Measurements from ENCODE around the gene KIF21B. TPM values are rescaled to one million over a fixed set of nuclear protein-coding genes. Genes with fewer than 3 reads are reported as not detected.

The KIF21B gene
- total RNA-seq, 1 donor from 2014 or later, result 2.6 TPM

DNA sequence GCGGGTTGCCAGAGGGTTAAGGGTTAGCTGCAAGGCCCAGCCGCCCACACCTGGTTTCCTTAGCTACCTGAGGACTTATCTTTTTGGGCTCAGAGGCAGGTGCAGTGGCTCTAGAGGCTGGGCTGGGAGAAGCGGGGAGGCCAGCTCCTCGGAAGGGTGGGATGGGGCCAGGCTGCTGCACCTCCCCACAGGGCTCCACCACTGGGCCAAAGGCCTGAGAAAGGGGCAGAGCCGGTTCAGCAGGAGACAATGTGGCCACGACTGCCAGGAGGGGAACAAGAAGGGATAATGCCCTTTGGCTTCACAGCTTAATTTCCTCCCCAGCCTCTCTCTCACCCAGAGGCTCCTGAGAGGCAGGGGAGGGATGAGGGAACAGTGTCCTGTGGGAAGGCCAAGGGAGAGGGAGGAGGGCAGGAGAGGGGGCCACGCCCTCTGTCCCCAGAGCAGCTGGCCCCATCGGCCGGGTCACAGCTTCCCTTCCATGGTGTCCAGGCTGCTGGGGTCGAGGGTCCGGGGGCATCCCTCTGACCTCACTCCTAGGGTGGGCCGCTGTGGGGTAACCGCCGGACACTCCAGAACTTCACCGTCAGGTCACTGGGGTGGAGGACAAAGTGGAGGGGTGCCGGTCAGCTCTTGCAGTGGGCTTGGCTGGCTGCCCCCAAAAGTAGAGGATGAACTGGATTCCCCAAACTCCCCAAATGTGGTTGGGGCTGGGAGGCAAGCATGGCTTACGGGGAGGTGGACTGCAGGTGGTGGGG is 50.4 kb downstream of the KIF21B start:
- H3K36me3 Mint-ChIP-seq (ENCODE audit: low read depth), result peaks cover 3% of the 10 kb centered on the region
- no peak overlapping the region for H3K27ac Mint-ChIP-seq (ENCODE audit: unreplicated experiment)
- no peak for DNase-seq (ENCODE audit: low spot score)
- TF ChIP-seq CTCF (IDR thresholded peaks at IDR 0.05), result no peak
- H3K27me3 Mint-ChIP-seq (ENCODE audit: low read depth), result no peaks in the 10 kb centered on the region
- H3K4me1 Mint-ChIP-seq (ENCODE audit: low read depth), result no peaks in the 10 kb centered on the region
- no peak overlapping the region for H3K4me3 Mint-ChIP-seq (ENCODE audit: unreplicated experiment)
- H3K9me3 Mint-ChIP-seq (ENCODE audit: low read depth), result no peaks in the 10 kb centered on the region

GRCh38 chr1:200971955-200972711 is 51.4 kb downstream of the KIF21B start:
- TF ChIP-seq CTCF (IDR thresholded peaks at IDR 0.05), result peak; percentile 99
- no peaks in the 10 kb centered on the region for H3K4me1 Mint-ChIP-seq (ENCODE audit: low read depth)
- no peak overlapping the region for H3K4me3 Mint-ChIP-seq (ENCODE audit: unreplicated experiment)
- no peaks in the 10 kb centered on the region for H3K9me3 Mint-ChIP-seq (ENCODE audit: low read depth)
- no peak overlapping the region for H3K27ac Mint-ChIP-seq (ENCODE audit: unreplicated experiment)
- peaks cover 2% of the 10 kb centered on the region for H3K36me3 Mint-ChIP-seq (ENCODE audit: low read depth)
- no peak for DNase-seq (ENCODE audit: low spot score)
- H3K27me3 Mint-ChIP-seq (ENCODE audit: low read depth), result no peaks in the 10 kb centered on the region

DNA sequence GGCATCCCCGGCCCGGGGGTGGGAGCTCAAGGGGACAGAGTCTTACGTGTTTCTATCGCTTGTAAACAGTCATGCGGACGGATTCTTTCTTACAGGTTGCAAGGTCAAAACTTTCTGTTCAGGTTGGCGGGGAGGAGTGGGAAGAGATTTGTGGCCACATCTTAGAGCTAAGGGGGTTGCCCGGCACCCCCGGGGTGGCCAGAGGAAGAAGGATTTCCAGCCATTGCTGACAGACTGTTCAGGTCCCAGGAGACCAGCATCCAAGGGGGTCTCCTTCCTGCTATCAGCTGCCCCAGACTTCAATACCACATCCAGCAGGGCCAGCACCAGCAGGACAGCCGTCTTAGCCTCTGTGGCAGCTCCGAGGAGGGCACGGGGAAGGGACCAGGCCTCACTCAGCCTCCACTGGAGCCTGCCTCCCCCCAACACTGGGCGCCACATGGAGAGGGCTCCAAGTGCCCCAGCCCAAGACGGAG is 52.0 kb downstream of the KIF21B start:
- Mint-ChIP-seq H3K4me1 (ENCODE audit: low read depth) (no peaks in the 10 kb centered on the region), H3K27me3 (ENCODE audit: low read depth) (no peaks in the 10 kb centered on the region), H3K36me3 (ENCODE audit: low read depth) (peaks cover 1% of the 10 kb centered on the region), H3K9me3 (ENCODE audit: low read depth) (no peaks in the 10 kb centered on the region), H3K4me3 (ENCODE audit: unreplicated experiment) (no peak overlapping the region), H3K27ac (ENCODE audit: unreplicated experiment) (no peak overlapping the region)
- DNase-seq (ENCODE audit: low spot score), result no peak
- TF ChIP-seq CTCF (IDR thresholded peaks at IDR 0.05), result no peak

DNA sequence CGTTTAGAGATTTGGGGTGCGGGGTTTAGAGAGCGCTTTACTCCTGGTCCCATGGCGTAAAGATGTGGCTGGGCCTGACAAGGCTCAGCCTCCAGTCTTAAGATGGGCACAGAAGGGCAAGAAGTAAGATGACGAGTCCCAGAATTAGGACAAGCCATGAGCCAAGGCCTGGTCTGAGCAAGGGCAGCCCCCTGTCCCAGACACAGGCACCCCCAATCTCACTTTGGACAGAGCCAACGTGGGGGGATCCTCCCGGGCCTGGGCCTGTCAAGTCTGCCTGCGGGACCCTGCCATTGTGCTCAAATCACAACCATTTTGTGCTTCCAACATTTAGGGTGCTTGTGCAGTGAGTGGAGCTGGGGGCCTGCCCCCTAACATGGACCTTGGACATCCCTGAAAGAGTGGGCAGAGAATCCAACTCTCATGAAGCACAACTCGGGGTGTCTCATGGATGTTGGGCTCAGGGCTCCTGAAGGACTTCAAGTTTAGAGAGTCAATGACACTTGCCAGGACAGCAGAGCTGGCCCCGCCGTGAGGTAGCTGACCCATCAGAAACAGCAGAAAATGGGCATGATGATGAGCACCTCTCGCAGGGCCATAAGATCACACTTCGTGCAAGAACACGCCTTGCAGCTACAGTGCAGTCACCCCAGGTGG is 52.6 kb downstream of the KIF21B start:
- TF ChIP-seq CTCF (IDR thresholded peaks at IDR 0.05), result no peak
- Mint-ChIP-seq H3K4me3 (ENCODE audit: unreplicated experiment) (no peak overlapping the region), H3K4me1 (ENCODE audit: low read depth) (no peaks in the 10 kb centered on the region), H3K27ac (ENCODE audit: unreplicated experiment) (no peak overlapping the region), H3K9me3 (ENCODE audit: low read depth) (no peaks in the 10 kb centered on the region), H3K27me3 (ENCODE audit: low read depth) (no peaks in the 10 kb centered on the region), H3K36me3 (ENCODE audit: low read depth) (peaks cover 1% of the 10 kb centered on the region)
- no peak for DNase-seq (ENCODE audit: low spot score)

All from chondrocyte (in vitro differentiated cells).